GM23248 (cell line): Measurements from ENCODE around the gene RBM28.

Source experiments
- EZH2 ChIP-seq: fragments of 200-600 bp; sonication (generic); IDR thresholded peaks from 2 replicates; pipeline ENCODE4 v1.6.1; 2018; ENCODE audit warnings: antibody characterized with exemption, mild to moderate bottlenecking; ENCODE audit not compliant: insufficient read depth, poor library complexity, severe bottlenecking
- EZH2phosphoT487 ChIP-seq: fragments of 200-600 bp; sonication (generic); IDR thresholded peaks from 2 replicates; pipeline ENCODE4 v1.6.1; 2018; ENCODE audit warnings: antibody characterized with exemption, moderate library complexity, mild to moderate bottlenecking, low read depth; ENCODE audit not compliant: insufficient read depth

- TF ChIP-seq EZH2, result no peak
- no peak for TF ChIP-seq EZH2phosphoT487
Observed at GRCh38 chr7:128310499-128310898, 33.2 kb downstream of the RBM28 start.
